Osteoblast (primary cell): ENCODE measurements around the gene MYLK4. TPM values are rescaled to one million over a fixed set of nuclear protein-coding genes. Genes with fewer than 3 reads are reported as not detected.

Source experiments
- DNase-seq: peaks from one replicate; pipeline ENCODE4 v3.0.0; 2011; ENCODE audit warnings: low spot score, mixed read lengths; ENCODE audit not compliant: insufficient read length; ENCODE audit errors: missing footprints
- H2AFZ ChIP-seq: 2 replicates; pipeline ENCODE4 v1.6.0; 2011; ENCODE audit warnings: mild to moderate bottlenecking, low read length
- H3K27ac ChIP-seq: 2 replicates; pipeline ENCODE4 v1.5.1; 2011; ENCODE audit warnings: mild to moderate bottlenecking, low read depth, low read length, moderate library complexity
- H3K27me3 ChIP-seq: 2 replicates; pipeline ENCODE4 v1.6.0; 2012; ENCODE audit warnings: mild to moderate bottlenecking, control low read depth, inconsistent platforms, low read length, moderate library complexity; ENCODE audit not compliant: insufficient read depth
- H3K36me3 ChIP-seq: 2 replicates; pipeline ENCODE4 v1.5.1; 2011; ENCODE audit warnings: mild to moderate bottlenecking, low read length, control low read depth, moderate library complexity; ENCODE audit not compliant: insufficient read depth
- H3K4me1 ChIP-seq: 2 replicates; pipeline ENCODE4 v1.5.1; 2011; ENCODE audit warnings: mild to moderate bottlenecking, low read length, control low read depth, moderate library complexity; ENCODE audit not compliant: insufficient read depth
- H3K4me2 ChIP-seq: 2 replicates; pipeline ENCODE4 v1.6.0; 2011; ENCODE audit warnings: mild to moderate bottlenecking, low read length; ENCODE audit not compliant: insufficient read depth
- H3K4me3 ChIP-seq: fragments of 200-600 bp; sonication (generic); 3 replicates; pipeline ENCODE4 v1.5.1; 2012; ENCODE audit warnings: mild to moderate bottlenecking, low read length, inconsistent platforms; ENCODE audit not compliant: insufficient read depth
- H3K79me2 ChIP-seq: 2 replicates; pipeline ENCODE4 v1.6.0; 2012; ENCODE audit warnings: mild to moderate bottlenecking, low read length, control low read depth, inconsistent platforms; ENCODE audit not compliant: insufficient read depth
- H3K9me3 ChIP-seq: 2 replicates; pipeline ENCODE4 v1.5.1; 2011; ENCODE audit warnings: low read depth, low read length, control low read depth
- H4K20me1 ChIP-seq: 2 replicates; pipeline ENCODE4 v1.6.0; 2012; ENCODE audit warnings: mild to moderate bottlenecking, low read length, control low read depth; ENCODE audit not compliant: insufficient read depth
- total RNA-seq: library from RNA; depleted of rRNA; stranded (reverse); fragments of >200 nt; gene quantifications from 2 replicates; pipeline ENCODE4 v1.2.3, GENCODE V29; 2012
- TF ChIP-seq, protein P1 (sequence below): IDR thresholded peaks from 2 replicates; pipeline ENCODE4 v1.5.1; 2011; ENCODE audit warnings: mild to moderate bottlenecking, low read depth, low read length, moderate library complexity; ENCODE audit errors: extremely low read depth

MYLK4 gene
- total RNA-seq, 1 donor: 0.36 TPM

DNA sequence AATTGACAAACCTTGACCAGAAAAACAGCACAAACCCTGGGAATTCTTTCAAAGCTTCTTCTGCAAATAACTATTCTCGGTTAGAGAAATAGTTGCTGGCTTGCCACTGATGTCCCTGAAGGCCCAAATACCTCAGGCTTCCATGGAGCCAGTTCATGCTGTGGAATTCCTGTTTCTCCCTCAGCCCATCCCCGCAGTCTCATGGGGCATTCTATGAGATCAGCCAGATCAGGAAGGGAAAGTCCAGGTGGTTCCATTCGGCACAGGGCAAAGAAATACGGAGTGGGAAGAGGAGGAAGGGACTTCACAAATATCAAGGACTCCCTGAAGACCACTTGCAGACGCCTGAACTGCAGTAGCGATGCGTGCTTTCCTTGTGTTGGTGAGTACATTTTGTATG lies 63.3 kb downstream of the MYLK4 start:
- no peak overlapping the region for H3K4me3 ChIP-seq
- peak overlapping the region; percentile 53 for H2AFZ ChIP-seq
- peak overlapping the region; percentile 50 for H3K4me2 ChIP-seq
- no peaks in the 10 kb centered on the region for H3K79me2 ChIP-seq
- DNase-seq: no peak
- H3K9me3 ChIP-seq: no peaks in the 10 kb centered on the region
- peak overlapping the region; percentile 17 for H3K27ac ChIP-seq
- peaks cover 18% of the 10 kb centered on the region for H3K4me1 ChIP-seq
- H3K36me3 ChIP-seq: no peaks in the 10 kb centered on the region
- TF ChIP-seq, protein P1, sequence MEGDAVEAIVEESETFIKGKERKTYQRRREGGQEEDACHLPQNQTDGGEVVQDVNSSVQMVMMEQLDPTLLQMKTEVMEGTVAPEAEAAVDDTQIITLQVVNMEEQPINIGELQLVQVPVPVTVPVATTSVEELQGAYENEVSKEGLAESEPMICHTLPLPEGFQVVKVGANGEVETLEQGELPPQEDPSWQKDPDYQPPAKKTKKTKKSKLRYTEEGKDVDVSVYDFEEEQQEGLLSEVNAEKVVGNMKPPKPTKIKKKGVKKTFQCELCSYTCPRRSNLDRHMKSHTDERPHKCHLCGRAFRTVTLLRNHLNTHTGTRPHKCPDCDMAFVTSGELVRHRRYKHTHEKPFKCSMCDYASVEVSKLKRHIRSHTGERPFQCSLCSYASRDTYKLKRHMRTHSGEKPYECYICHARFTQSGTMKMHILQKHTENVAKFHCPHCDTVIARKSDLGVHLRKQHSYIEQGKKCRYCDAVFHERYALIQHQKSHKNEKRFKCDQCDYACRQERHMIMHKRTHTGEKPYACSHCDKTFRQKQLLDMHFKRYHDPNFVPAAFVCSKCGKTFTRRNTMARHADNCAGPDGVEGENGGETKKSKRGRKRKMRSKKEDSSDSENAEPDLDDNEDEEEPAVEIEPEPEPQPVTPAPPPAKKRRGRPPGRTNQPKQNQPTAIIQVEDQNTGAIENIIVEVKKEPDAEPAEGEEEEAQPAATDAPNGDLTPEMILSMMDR: no peak
- no peaks in the 10 kb centered on the region for H3K27me3 ChIP-seq
- H4K20me1 ChIP-seq: no peaks in the 10 kb centered on the region

DNA sequence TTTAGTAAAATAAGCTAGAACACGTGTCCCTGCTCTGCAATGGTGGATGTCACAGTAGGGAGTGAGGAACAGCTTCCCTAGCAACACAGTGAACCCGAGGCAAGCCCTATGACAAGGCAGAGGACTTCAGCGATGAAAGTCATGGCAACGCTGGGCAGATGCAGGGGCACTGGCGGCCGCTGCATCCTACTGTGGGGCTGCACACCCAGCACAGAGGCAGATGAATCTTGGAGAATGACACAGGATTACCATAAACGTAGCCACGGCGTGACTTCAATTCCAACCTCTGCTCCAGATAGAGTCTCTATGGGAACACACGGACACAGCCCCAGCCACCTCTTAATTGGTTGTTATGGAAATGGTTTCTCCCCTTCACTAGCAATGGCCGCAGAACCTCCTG lies 64.2 kb downstream of the MYLK4 start:
- Histone ChIP-seq H4K20me1 (no peaks in the 10 kb centered on the region), H3K4me2 (no peak overlapping the region), H3K36me3 (no peaks in the 10 kb centered on the region), H3K79me2 (no peaks in the 10 kb centered on the region), H3K27ac (no peak overlapping the region), H3K27me3 (no peaks in the 10 kb centered on the region), H3K4me3 (no peak overlapping the region), H2AFZ (no peak overlapping the region), H3K9me3 (no peaks in the 10 kb centered on the region), H3K4me1 (peaks cover 18% of the 10 kb centered on the region)
- no peak for DNase-seq
- TF ChIP-seq, protein P1: no peak

DNA sequence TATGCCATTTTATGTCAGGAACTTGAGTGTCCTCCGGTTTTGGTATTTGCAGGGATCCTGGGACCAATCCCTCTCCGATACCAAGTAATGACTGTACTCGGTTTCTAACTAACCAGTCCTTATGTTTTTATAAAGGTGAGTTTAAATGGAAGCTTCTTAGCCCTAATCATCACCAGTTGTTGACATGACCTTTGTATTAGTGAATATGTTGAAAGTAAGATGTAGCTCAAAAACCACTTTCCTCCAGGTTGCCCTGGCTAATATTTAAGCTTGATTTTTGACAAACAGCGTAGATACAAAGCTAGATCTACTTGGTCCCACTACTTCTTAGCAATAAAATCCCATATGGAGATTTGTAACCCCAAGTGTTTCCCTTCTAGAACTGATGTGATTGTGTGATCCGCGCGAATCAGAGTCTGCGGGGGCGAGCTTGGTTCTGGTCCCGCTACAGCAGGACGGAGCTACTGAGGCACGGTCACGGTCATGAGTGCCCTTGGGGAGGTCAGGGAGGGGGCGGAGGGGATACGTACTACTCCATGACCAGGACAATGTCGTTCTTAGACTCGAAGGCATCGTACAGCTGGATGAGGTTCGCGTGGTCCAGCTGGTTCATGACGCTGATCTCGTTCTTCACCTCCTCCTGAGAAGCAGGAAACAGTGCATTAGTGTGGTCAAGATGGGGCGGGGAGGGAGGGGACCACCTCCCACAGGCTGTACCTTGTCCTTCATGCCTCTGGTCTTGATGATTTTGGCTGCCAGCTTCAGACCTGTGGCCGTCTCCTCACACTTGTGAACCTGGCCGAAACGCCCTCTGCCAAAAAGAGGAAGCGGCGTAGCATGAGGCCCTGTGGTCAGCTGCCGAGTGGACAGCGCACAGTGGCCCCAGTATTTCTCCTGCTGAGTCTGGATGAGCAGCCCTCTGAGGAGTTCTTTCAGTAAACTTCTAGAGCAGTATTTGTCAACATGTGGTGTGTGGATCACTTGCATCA lies 65.7 kb downstream of the MYLK4 start:
- TF ChIP-seq, protein P1: no peak
- no peaks in the 10 kb centered on the region for H3K79me2 ChIP-seq
- no peak overlapping the region for H3K4me2 ChIP-seq
- no peaks in the 10 kb centered on the region for H3K36me3 ChIP-seq
- no peak overlapping the region for H3K4me3 ChIP-seq
- H2AFZ ChIP-seq: no peak overlapping the region
- no peaks in the 10 kb centered on the region for H3K9me3 ChIP-seq
- no peak overlapping the region for H3K27ac ChIP-seq
- no peaks in the 10 kb centered on the region for H4K20me1 ChIP-seq
- H3K4me1 ChIP-seq: peaks cover 26% of the 10 kb centered on the region
- no peaks in the 10 kb centered on the region for H3K27me3 ChIP-seq
- no peak for DNase-seq

DNA sequence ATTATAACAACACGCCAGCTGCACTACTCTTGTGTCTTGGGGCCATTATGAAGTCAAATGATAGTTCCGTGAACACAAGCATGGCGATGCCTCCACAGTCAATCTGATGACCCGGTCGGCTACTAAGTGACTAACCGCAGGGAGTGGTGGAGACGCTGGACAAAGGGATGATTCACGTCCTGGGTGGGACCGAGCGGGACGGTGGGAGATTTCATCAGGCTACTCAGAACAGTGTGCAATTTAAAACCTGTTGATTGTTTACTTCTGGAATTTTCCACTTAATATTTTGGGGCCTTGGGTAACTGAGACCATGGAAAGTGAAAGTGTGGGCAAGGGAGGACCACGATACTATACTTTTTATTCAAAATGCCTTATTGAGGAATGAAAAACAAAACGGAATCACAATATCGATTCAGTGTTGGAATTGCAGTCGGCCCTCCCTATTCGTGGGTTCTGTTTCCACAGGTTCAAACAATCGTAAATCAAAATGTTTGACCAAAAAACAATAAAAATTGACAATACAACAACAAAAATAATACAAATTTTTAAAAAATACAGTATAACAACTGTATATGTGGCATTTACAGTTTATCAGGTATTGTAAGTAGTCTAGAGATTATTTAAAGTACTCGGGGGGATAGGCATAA lies 66.5 kb downstream of the MYLK4 start:
- Histone ChIP-seq H3K4me1 (peaks cover 26% of the 10 kb centered on the region), H3K27me3 (no peaks in the 10 kb centered on the region), H2AFZ (peak overlapping the region; percentile 39), H3K4me2 (peak overlapping the region; percentile 42), H3K27ac (no peak overlapping the region), H3K9me3 (no peaks in the 10 kb centered on the region), H4K20me1 (no peaks in the 10 kb centered on the region), H3K36me3 (no peaks in the 10 kb centered on the region), H3K4me3 (no peak overlapping the region), H3K79me2 (no peaks in the 10 kb centered on the region)
- TF ChIP-seq, protein P1: no peak
- DNase-seq: no peak
